GM19238 (cell line): Measurements from ENCODE around the gene ABHD6.
A peak's percentile ranks its signal among the peaks of the same experiment; 100 is the strongest.
"Not testable (repeated sequence)": the region's sequence is repeated elsewhere in the genome, so short reads cannot be mapped to it uniquely, and the experiment has no call there.

ENCODE experiments used
- DNase-seq: peaks from one replicate; pipeline ENCODE4 v3.0.0; 2011; ENCODE audit warnings: low spot score; ENCODE audit not compliant: insufficient read length

Gene ABHD6, protein sequence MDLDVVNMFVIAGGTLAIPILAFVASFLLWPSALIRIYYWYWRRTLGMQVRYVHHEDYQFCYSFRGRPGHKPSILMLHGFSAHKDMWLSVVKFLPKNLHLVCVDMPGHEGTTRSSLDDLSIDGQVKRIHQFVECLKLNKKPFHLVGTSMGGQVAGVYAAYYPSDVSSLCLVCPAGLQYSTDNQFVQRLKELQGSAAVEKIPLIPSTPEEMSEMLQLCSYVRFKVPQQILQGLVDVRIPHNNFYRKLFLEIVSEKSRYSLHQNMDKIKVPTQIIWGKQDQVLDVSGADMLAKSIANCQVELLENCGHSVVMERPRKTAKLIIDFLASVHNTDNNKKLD

DNA sequence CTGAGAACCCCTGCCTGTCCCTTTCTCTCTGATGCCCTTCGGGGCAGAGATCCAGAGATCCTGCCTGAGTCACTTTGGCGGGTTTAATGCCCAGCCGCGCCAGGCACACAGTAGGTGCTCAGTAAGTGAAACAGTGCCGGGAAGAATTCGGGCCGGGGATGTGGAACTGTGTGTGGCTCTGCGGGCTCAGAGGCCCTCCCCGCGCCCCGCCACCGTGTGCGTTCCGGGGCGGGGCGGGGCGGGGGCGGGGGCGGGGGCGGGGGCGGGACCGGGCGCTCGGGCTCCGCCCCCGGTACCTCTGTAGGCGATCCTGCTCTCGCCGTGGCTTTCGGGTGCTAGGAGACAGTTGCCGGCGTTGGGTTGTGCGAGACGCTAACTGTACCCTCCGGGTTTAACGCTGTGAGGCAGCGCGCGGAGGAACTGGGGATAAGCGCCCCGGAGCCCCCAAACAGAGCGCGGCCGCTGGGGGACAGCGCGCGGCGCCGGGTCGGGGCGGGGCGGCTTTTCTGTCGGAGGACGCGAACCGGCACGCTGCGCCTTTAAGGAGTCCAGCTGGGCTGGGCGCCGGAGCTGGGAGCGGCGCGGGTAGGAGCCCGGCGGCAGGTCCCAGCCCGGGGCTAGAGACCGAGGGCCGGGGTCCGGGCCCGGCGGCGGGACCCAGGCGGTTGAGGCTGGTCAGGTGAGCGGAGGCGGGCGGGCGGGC is at the start of gene ABHD6:
Gene ABHD6 (plus strand): TSS at position 555 of the 703 bp plus-strand sequence. CDS start 18,795 bp downstream, outside the sequence.
- peak; percentile 81 for DNase-seq

DNA sequence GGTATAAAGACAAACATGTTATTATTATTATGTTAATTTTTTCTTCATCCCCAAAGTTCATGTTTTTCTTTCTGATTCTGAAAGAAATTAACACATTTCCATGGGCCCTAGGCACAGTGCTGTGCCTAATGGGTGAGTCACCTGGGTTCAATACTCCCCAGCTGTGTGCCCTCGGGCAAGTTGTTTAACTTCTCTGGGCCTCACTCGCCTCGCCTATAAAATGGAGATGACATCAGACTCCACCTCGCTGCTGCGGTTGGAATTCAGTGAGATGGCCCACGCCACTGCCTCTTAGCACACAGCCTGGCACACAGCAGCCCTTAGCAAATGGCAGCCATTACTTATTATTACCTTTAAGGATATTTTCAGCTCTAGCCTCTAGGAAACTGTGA is 49.4 kb upstream of the ABHD6 start:
- DNase-seq: no peak

DNA sequence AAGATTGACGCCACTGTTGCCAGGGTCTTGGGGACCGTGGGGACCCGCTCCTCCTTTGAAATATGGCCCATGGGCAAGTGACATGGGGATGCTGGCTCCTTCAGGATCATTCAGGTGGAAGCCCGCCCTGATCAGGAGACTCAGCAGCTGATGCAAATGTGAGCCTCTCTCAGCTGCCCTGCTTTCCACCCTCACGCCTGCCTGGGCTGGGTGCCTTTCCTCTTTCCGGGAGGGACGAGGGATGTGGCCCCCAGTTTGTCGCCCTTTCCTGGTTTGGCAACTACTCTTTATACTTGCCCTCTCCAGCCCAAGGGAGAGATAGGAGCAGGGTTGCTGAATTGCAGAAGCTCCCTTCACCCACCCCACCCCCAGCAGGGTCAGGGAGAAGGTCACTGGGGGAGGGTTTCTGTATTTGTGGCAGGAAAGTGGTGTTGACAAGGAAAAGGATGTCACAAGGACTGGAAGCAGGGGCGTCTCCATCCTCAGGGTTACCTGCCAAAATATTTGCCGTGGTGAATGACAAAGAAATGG is 48.6 kb upstream of the ABHD6 start:
- no peak for DNase-seq

DNA sequence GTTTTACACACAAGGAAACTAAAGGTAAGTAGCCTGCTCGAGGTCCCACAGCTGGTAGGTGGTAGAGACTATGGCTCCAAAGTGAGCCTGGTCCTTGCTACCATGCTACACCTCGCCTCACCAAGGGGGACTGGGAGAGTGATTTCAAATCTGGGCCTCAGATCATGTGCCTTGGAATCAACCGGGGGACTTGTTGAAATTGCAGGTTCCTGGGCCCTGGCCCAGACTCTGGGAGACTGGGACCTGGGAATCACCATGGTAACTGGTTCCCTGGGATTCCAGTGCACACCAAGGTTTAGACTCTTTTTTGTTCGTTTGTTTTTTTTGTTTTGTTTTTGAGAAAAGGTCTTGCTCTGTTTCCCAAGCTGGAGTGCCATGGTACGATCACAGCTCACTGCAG is 47.9 kb upstream of the ABHD6 start:
- DNase-seq: no peak

DNA sequence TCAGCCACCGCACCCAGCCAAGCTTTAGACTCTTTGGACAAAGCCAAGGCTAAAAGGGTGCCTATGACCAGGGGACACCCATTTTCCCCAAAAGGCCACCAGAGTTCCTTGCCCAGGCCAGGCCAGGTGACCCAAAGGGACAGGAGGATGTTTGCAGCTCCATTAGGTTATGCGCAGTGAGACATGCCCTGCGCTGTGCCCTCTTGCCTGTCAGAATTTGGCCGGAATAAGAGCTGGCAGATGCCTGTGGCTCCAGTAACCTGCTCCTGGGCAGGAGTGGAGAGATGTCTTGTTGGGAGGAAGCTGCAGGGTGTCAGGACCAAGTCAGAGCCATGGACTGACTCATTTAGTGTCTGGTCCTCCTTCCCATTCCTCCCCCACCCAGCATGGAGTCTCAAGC is 47.3 kb upstream of the ABHD6 start:
- DNase-seq: no peak

DNA sequence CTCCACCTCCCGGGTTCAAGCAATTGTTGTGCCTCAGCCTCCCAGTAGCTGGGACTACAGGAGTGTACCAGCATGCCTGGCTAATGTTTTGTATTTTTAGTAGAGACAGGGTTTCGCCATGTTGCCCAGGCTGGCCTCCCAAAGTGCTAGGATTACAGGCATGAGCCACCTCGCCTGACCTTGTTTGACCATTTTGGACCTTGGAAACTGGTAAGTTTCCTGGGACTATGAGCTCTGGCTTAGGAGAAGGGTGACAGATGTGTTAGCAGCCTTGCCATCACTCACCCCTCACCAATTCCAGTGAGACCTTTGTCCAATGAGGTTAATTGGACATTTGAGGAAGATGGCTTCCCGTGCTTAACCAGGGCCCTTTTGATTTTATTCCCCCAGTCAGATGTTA is 46.7 kb upstream of the ABHD6 start:
- no peak for DNase-seq

DNA sequence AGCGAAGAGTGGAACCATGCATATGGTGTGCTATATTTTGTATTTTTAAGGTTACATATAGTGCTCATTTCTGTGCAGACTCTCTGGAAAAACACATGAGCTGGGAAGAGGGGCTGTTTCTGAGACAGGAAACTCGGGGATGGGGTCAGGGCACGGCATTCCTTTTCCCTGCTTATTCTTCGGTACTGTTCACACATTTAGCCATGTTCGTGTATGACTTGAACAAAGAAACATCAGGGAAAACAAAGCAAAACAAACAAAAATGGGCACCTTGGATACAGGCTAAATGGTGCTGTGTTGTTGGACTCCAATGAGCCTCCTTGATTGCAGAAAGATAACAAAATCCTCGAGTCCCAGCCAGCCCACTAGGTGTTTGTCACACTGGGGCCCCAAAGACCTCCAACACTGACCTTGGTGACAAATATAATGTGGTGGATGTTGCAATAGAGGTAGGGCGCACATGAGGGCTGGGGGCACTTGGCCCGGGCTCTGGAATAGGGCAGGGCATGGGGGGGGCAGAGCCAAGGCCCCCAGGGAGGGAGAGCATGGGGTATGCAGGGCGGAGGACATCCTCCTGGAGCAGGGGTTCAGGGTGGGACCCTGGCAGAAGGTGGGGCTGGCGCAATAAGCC is 46.1 kb upstream of the ABHD6 start:
- DNase-seq: no peak

DNA sequence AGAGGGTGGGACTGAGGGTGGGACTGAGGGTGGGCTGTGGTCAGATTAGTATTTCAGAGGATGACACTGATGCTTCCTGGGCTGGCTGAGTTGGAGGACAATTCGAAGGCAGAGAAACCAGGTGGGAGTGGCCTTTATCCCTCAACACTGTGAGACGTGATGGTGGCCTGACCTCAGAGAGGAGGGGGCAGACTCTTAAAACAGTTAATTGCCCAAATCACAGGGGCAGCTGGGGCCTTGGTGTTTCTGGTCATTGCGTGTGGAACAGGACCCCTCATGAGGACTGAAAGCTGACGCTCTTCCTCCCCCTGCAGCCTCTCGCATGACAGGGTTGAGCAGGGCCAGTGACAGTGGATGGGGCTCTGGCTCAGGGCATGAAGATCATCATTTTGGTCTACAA is 45.5 kb upstream of the ABHD6 start:
- DNase-seq: no peak

DNA sequence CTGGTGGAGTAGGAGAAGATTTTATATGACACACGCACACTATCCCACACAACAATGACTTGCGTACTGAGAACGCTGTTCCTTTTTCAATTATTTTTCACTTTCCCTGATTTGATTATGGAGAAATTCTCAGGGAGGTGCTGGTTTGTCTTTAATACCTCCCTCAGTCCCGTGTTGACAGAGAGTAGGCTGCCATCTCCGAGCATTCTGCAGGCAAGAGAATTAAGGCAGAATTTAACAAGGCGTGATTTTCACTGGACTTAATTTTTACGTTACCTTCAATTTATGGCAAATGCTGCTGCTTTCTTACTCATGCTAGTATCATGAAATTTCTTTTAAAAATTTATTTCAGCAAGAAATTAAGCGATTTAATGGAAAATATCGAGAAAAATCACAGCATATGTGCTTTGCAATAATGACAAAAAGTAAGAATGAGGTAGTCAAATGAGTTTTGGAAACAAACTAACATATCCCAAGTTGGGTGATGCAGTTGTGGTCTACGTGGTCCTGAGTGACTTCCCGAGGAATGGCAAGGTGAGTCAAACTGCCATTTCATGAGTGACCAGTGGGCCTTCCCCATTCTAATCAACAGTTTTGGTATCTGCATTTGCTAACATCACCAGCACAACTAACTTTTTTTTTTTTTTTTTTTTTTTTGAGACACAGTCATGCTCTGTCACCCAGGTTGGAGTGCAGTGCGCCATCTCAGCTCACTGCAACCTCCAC is 43.7 kb upstream of the ABHD6 start:
- DNase-seq: no peak

DNA sequence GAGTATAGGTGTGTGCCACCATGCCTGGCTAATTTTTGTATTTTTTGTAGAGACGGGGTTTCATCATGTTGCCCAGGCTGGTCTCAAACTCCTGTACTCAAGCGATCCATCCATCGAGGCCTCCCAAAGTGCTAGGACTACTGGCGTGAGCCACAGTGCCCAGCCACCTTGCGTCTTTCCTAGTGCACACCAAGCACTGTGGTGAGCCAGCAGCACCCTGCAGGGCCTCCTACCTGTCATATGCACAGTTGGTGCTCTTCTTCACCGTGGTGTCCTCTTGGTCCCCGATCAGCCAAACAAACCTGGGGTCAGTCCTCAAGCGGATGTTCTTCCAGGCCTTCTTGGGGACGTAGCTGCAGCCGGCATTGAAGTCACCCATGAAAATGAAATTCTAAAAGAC is 40.0 kb upstream of the ABHD6 start:
- no peak for DNase-seq

DNA sequence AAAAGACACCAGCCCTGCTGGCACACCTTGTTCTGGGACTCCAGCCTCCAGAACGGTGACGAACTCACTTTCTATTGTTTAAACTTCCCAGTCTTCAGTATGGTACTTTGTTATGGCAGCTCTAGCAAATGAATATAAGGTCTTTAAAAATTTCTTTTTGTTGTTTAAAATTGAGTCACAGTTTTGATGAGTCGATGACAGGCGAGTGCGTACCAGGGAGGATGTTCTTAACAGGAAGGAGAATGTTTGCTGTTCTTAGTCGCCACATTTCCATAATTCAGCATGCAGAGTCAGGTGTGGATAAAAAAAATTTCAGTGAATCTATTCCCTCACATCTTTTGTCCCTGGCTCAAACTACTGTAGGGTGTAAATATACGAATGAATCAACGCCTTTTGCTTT is 39.2 kb upstream of the ABHD6 start:
- DNase-seq: no peak

DNA sequence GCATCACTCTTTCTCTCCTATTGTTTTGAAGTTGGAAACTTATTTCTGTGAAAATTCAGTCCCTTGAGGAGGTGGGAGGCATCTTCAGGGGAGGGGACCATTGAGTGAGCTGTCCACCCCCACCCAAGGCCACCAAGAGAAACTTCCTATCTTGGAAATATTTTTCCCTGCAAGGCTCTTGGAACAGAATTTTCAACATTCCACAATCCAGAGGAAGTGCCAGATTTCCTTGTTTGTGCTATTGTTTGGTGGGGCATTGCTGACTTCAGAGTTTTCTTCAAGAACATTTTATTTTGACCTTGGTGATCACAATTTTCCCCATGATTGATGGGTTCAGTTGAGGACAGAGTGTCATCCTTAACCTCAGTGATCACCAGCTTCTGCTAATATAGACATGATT is 38.8 kb upstream of the ABHD6 start:
- DNase-seq: no peak

DNA sequence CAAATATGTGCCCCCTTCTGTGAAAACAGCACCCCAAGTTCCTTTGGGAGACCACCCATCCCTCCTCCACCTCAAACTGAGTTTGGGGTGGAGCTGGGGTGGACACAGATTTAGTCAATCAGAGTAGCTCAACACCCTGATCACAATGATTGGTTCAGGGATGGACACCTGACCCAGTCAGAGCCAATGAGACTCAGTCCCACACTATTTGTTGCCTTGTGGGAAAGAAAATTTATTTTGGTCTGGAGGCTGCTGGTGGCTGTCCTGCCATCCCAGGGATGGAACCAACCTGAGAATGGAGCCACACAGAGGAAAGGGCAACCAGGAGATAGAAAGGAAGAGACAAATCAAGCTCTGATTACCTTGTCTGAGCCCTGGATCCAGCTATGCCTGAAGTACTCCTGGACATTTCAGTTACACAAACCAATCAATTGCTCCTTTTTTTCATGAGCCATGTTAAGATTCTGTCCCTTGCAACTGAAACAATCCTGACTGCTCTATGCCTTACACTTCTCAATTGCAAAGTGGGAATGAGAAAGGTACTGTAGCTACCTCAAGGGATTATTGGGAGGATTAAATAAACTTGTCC is 37.4 kb upstream of the ABHD6 start:
- DNase-seq: no peak

DNA sequence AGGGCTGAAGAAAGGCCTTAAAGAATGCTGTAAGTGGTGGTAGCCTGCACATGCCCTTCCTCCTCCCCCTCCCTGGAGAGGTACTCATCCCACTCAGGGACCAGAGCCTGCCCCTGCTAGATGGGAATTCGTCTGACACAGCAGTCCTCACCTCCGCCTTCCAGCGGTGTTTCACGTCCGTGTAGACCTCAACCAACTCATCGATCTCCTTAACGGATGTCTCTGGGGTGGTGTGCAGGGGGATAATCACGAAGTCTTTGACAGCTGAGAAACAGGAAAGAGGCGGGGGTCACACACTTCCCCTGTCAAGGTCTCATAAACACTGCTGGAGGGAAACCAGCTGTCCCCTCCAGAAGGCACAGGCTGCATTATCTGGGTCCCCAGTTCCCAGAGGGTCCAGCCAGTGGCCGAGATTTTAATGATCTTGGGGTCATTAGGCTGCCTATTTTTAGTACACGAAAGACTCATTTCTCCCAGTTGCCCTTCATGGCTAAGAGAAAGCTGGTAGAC is 36.7 kb upstream of the ABHD6 start:
- no peak for DNase-seq

DNA sequence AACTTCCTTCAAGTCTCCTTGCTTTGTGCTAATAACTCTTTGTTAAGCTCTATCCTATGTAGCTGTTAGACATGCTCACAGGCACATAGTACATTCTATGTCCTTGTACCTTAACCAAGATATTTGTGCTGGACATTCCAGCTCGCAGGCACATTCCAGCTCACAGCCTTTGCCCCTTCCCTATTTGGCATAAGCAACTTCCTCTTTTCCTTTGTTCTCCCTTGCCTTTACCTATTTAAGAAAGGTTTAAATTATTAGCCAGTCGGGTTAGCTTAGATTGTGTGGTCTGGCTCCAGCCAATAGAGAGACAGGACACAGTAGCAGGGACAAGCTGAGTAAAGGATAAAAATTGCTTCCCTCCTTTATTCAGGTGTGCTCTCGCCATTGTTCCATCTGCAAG is 36.1 kb upstream of the ABHD6 start:
- not testable (repeated sequence) for DNase-seq

DNA sequence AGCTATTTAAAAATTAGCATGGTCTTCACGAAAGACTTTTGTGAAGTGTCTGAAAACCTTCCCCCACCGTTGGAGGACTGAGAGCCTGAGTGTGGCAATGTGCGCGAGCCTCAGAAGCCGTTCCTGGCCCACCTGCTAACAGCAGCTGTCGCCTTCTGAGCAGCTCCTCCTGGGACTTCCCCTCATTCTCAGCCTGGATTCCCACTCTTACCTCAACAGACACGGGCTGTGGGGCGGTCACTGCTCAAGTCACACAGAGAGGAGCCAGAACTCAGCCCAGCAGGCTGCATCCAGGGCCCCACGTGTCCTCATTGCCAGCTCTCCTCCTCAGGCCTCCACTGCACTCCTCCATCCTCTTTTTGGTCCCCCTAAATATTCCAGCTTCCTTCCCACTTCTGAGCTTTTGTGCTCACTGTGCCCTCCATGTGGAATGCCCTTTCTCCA is 34.7 kb upstream of the ABHD6 start:
- DNase-seq: no peak

DNA sequence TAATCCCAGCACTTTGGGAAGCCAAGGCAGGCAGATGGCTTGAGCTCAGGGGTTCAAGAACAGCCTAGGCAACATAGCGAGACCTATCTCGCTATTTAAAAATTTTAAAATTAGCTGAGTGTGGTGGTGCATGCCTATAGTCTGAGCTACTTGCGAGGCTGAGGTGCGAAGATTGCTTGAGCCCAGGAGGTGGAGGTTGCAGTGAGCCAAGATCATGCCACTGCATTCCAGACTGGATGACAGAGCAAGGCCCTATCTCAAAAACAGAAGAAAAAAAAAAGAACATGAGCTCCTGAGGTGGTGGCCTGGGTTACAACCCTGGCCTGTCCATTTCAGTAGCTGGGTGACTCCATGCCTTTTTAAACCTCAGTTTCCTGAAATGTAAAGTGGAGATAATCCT is 34.1 kb upstream of the ABHD6 start:
- DNase-seq: no peak

DNA sequence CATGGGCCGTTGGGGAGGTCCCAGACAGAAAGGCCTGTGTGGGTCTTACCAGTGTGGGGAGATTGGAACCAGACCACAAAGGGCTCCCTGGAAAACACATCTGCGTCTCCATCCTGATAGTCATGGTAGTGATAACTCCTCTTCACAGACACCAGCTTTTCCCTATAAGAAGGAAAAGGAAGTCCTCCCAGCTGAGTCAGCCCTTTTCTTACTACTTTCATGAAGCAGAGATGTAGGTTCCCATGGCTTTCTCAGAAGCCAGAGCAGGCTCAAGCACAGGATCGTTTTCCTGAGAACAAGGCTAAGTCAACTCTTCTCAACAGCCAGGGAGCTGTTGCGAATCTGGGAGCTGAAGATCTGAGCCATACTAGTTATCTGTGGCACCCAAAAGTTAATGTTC is 32.9 kb upstream of the ABHD6 start:
- DNase-seq: no peak

DNA sequence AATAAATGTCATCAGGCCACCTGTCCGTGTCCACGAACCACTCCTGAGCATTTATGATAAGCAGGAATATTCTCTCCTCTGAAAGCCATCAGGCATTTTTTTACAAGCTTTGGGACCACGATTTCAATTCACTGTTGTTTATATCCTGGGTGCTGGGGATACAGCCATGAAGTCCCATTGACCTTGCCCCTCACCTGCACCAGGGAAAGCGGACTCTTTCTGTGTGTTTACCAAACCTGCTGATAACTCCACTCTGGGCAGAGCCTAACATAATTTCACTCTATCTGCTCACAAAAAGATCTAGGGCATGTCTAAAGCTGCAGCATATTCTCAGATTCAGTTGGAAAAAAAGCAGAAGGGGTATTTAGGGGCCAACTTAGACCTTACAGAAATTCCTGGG is 31.6 kb upstream of the ABHD6 start:
- no peak for DNase-seq

DNA sequence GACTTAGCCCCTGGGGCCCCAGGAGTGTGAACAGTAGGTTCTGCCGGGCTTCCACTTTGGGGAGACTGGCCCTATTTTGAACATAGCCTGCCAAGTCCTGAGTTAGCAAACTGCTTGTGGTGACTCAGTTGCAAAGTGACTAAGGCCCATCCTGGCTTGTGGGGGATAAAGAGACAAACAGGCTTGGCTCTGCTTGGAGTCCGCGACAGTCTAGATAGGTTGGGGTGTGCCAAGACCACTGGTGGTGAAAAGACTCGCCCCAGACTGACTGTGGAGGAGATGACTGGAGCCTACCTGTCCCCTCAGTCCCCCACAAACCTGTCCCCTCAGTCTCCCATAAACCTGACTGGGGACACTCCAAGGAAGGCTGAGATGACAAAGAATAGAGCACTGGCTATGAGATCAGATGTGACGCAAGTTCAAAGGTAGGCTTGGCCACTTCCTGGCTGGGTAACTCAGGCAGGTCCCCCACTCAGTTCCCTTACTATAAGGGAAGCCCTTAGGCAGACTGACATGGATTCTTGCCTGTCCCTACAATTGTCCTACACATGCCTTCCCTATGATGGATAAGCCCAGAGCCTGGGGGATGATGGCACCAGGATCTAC is 31.1 kb upstream of the ABHD6 start:
- DNase-seq: no peak

DNA sequence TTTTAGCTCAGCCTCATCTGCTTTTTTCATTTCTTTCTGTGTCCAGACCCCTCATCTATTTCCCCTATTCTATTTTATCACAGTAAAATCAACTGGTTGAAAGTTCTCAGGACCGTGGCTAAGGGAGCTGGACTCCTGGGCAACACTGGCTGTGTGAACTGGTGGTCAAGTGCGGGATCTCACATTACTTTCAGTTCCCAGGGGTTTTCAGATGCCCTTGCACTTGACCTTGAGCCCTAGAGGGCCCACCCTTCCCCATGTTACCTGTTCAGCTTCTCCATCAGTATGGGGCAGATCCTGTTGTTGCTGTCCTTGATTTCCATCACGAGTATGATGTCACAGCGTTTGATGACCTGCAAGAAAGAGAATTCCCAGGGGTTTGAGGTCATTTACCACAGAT is 29.6 kb upstream of the ABHD6 start:
- no peak for DNase-seq
